NCI-H1436 treated with DMSO at 0.1 percent for 48 hours (cell line): Measurements from ENCODE around the gene TPM2.

Source experiments
- DNase-seq: peaks from one replicate; lab custom pipeline; 2025; lab: John Stamatoyannopoulos, UW

TPM2 gene

DNA sequence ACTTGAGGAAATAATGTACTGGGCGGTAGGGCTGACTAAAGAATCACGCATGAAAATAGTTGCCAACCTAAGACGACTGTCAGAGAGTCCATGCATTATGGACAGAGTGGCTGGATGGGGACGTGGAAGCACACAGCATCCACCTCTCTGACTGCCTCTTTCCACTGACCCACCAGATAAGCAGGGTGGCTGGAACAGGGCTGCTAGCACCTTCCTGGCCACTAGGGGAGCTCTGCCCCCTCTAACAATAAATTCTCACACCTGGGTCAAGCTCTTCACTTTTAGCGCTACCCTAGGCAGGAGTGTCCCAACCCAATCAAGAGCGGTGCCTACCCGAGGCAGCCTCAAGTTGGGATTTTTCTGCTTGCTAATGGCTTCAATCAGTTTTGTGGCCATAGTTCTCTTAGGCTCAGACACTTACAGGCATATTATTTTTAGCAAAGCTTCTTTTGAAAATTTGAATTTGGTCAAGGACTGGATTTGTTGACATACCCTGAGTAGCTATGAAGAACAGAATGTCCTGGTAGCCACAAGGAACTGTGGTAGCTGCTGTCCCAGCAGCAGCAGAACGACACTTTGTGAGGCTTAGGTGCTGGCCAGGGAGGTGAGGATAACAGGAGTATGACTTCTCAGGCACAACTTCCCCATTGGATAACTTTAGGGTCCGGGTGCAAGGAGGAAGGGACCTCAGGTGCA is 6.9 kb upstream of the TPM2 start:
- DNase-seq = no peak

DNA sequence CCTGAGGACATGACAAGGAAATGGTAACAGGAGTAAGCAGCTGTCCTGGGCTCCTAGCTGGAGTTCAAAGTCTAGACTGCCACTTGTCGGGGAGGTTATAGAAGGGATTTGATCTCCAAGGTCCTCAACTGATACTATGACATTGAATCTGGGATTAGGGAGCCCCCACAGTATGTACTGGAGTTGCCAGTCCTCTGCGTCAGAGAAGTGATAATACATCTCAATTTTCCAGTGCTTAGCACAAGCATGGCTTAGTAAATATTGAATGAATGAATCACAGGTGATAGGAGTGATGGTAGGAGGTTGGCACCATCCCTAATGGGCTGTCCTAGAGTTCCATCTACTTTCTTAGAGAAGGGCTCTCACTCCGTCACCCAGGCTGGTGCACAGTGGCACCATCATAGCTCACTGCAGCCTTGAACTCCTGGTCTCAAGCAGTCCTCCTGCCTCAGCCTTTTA is 6.2 kb upstream of the TPM2 start:
- DNase-seq = no peak

DNA sequence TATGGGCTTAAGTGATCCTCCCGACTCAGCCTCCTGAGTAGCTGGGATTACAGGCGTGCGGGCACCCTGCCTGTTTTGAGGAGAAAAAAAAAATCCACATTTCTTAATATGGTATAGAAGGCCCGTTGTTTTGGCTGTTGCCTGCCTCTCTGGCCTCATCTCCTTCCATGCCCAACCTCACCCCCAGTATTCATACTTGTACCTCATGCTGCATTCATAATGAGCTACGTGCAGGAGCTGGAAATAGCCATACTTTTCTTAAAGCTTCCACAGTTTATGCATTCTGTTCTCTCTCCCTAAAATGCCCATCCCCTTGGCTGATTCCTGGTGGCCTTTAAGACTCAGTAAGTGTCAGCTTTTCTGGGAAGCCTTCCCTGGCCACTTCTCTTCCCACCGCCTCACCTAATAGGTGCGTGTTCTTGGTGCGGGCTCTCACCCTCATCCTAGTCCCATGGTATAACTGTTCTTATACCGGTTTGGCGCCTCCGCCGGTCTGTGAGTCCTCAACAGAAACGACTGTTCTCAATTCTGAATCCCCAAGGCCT is 2.1 kb upstream of the TPM2 start:
- DNase-seq = no peak

DNA sequence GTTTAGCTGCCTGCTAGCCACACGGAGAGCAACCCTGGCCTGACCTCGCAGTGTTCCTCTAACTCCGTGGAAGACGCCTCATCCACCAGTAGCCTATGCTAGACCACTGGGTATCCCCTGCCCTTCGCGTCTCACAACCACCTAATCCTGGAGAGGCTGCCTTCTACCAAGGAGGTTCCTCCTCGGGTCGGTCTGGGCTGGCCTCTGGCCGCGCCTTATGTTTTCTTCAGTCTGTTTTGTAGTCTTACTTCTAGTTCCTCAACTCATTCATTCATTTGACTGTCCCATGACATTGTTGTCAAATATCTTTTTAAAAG is 1.6 kb upstream of the TPM2 start:
- DNase-seq = no peak

DNA sequence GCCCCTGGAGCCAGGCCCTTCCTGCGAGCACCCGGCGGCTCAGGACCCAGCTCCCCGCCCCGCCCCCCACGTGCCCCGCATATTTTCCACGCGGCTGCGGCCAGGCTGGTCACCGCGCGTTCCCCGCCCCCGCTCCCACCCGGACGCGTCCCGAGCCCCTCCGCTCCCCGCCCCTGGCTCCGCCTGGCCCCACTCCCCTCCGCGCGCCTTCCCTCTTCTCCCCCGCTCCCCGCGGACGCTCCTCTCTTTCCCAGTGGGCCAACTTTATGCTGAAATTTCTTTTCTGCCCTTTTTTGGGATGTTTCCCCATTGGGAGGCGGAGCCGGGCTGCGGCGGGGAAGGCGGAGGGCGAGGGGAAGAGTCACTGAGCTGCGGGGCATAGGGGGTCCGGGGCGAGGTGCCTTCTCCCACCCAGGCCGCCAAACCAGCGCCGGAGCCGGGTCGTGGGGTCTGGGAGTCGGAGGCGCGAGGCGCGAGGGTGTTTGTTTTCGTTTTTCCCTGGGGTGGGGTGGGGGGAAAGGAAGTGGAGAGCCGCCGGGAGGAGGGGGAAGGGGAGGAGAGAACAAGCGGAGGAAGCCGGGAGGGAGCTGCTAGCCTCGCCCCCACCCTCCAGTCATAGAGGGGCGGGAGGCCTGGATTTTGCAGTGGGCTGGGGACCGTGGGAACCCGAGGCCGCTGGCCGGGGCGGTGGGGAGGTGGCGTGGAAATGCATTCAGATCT is 1.0 kb upstream of the TPM2 start:
- no peak for DNase-seq

DNA sequence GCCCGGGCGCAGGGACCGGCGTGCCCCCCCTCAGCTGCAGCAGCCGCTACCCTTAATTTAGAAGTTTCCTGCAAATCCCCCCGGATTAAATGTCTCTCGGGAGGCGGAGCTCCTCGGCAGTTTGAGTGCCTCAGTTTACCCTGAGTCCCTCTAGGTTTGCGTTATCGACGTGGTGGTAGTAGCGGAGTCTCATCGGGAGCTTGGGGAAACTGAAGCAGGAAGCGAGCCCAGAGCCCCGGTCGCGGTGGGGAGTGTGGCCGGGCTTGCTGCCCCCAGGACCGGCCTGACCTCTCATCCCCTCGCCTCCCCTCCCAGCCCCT is 529 bp upstream of the TPM2 start:
- no peak for DNase-seq

DNA sequence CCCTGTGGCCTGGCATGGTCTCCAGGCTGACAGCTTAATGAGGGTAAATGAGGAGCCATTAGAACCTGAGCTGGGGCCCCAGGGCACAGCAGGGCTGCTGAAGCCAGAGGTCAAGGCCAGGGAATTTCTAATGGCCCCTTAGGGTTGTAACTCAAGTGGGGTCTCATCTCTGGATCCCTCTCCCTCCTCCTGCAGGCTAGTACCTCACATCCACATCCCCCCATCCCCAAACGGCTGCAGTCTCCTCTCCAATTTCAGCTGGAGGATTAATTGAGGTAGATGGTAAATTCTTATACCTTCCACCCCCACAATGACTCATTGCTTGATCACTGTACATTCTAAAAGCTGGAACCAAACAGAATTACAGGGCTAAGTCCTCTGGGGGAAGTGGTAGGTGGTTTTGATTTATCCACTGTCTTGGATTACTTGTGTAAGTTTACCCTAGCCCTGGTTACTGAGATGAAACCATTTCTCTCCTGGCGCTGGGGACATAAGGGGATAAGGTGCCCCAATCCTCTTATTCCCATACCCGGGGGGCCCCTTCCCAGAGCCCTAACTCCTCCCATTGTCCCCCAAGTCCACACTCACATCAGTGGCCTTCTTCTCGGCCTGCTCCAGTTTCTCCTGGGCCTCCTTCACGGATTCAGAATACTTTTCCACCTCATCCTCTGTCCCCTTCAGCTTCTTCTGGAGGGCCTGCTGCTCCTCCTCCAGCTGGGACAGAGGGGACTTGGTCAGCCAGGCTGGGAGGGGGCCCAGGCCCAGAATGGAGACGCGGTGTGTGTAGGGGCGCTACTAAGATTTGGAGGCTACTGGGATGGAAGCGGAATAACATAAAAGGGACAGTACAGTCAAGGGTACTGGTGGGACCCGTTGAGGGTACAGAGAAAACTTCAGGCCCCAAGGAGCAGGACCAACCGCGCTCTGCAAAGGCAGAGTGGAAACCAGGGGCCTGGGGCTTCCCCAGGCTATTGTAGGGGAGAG is 875 bp downstream of the TPM2 start:
- no peak for DNase-seq

DNA sequence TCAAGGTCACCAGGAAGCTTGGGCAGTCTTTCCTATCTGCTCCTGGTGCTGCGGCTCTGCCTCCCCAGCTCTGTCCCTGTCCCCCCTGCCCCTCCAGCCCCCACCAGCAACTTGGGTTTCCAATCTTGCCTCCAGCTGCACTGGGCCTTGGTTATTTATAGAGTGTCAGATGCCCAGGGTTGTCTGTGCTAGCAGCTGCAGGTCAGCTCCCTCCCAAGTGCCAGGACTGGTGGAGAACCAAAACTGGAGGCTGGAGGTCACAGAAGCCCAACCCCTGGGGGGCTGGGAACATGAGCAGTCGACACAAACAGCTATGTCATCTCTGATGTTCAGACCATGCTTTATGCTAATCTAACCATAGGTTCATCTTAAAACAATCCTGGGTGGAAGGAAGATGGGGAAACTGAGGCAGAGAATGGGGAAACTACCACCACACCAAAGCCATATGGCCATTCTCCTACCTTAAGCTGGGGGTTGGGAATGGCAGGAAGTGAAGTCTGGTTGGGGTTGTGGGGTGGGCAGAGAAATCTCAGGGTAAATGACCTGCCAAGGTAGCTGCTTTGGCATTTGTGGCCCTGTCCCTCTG is 1.7 kb downstream of the TPM2 start:
- DNase-seq = no peak

DNA sequence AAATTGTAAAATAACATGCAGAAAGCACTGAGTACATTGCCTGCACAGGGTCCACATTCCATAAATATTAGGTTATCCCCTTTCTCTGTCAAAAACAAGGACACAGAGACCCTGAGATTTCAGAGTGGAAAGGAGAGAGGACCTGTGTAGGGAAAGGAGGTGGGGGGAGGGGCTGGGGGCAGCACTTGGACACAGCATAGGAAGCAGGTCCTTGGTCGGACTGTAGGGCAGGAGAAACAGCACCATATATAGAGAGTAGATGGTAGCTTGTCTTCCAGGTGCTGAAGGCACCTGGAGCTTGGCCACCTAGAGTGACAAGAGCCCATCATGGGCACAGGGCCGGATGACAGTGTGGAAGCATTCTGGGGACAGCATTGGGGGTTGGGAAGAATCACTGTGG is 2.4 kb downstream of the TPM2 start:
- DNase-seq = no peak

DNA sequence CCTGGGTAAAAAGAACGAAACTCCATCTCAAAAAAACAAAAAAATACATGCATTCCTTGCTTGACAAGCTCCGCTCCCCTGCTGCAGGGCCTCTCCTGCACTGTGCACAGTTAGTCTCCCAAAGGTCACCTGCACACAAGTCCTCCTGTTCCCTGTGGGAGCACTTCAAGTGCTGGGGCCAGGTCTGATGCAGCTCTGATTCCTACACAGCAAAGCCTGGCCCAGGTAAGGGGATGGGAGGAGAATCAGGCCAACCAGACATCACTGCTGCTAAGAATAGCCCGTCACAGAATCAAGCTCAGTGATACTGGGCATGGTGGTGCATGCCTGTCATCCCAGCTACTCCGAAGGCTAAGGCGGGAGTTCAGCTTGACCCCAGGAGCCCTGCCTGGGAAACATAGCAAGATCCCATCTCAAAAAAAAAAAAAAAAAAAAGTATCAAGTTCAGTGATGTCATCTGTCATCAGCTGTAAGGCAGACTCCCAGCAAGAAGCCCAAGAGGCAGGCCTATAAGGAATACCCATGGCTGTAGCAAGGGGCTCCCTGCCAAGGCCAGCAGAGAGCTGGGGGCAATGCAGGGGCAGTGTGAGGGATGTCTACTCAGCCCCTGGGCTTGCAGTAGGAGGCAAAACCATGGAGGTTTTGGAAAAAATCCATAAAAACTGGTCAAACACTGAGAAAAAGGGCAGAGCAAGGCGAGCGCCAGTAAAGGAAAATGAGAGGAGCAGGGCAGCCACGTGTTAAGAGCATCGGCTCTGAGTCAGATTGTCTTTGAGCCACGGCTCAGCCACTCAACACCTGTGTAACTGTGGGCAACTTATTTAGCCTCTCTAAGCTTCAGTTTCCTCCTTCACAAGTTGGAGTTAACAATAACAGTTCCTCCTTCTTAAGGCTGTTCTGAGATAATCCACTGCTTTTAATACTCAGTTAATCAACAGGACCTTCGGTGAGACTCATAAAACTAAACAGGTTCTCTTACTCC is 3.2 kb downstream of the TPM2 start:
- no peak for DNase-seq

DNA sequence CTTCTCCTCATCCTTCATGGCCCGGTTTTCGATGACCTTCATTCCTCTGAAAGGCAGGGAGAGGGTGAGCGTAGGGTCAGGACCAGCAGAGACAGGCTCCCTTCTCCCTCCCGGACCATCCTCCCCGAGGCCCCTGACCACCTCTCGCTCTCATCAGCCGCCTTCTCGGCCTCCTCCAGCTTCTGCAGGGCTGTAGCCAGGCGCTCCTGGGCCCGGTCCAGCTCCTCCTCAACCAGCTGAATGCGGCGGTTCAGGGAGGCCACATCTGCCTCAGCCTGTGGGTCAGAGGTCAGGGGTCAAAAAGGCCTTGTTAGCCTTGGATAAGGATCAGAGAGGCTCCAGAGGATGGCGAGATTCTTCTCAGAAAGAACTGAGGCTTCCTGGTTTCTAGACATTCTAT is 4.2 kb downstream of the TPM2 start:
- no peak for DNase-seq

DNA sequence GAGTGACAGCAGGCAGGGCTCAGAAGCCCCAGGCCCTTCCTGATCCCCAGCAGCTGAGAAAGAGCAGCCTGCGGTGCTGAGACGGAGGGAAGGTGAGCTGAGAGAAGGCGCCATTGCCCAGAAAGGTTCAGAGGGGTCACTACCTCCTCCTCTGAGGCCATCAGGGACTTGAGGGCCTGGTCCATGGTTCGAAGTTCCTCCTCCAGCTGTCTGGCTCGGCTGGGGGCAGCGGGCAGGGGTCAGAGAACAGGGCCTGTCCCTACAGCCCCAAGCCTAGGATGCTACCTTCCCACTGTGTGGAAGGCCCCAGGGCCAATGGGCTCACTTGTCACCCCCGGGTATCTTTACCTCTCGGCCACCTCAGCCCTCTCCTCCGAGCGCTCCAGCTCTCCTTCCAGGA is 4.8 kb downstream of the TPM2 start:
- DNase-seq = no peak

DNA sequence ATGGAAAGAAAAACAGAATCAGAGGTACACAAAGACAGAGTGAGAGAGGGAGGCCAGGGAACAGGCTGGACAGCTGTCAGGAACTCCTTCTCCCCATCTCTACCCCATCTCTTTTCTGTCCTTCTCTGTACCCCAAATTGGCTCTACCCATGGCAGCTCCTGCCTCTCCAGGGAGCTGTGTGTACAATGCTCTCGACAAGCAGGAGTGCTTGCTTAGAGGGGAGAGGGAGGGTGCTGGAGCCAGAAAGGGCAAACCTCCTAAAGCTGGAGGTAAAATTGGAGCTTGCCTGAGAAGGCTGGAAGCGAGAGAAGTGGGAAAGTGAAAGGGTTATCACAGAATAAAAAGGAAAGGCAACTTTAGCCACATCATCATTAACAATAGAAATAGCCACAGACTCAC is 6.4 kb downstream of the TPM2 start:
- DNase-seq = no peak

DNA sequence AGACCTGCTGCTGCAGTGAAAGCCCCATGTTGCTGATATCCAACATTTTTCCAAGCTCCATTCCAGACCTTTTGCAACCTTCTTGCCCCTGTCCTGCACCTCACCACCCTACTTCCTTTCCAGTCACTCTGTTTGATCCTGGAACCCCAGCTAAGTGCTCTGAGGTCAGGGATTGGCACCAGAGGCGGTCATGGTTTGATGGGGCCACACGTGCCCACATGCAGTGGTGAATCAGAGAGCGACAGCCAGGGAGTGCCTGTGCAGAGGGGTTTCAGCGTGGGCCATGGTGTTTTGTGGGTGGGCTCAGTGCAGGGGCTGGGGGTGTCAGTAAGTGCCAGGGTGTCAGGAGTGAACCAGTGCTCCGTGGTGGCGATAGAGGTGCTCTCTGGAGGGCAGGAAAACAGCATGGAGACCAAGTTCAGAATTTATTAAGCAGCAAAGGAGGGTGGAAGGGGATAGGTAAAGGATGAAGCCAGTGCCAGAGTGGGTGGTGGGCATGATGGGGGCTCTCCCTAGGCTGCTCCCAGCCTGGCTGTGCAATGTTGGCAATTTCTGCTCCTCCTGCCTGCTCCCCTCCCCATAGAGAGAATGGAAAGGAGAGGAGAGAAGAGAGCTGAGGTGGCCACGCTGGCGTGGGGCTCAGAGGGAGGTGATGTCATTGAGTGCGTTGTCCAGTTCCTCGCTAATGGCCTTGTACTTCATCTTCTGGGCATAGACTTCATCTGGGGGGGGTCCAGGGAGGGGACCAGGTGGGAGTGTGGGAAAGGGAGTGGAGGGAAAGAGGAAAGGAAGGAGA is 7.0 kb downstream of the TPM2 start:
- DNase-seq = no peak

DNA sequence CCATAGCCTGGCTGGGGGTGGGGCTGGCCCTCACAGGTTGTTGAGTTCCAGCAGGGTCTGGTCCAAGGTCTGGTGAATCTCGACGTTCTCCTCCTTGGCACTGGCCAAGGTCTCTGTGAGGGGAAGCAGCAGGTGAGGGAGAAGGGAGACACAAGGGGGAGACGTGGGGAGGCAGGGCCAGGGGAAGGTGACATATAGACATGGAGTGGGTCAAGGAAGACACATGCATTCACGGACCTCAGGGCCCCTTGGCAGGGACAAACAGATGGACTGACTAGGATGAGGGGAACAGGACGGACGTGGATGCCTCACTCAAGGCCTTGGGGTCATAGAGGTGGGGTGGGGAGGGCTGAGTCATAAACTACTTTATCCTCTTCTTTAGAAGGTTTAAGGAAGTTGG is 7.7 kb downstream of the TPM2 start:
- DNase-seq = no peak

DNA sequence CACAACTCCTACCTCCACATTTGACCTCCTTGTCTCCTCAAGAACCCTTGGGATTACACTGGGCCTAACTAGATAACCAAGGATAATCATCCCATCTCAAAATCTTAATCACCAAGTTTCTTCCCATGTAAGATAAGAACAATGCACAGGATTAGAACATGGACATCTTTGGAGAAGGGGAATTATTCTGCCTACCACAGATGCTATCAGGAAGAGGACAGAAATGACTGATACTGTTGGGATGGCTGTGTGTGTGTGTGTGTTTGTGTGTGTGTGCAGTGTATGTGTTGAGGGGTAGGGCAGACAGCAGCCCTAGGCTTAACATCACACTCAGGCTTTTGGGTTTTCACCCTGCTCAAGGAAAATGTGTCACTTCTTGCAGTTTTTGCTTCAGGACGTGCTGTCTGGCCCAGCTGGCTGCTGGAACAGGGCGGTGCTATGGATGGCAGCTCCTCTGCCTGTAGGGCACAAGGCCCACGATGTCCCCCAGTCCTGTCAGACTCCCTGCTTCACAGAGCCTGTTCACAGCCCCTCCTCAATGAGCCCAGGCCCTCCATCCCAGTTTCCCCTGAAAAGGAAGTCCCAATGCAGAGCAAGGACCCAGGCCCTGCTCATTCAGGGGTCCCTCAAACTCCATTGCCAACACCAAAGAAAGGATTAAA is 8.3 kb downstream of the TPM2 start:
- DNase-seq = no peak

DNA sequence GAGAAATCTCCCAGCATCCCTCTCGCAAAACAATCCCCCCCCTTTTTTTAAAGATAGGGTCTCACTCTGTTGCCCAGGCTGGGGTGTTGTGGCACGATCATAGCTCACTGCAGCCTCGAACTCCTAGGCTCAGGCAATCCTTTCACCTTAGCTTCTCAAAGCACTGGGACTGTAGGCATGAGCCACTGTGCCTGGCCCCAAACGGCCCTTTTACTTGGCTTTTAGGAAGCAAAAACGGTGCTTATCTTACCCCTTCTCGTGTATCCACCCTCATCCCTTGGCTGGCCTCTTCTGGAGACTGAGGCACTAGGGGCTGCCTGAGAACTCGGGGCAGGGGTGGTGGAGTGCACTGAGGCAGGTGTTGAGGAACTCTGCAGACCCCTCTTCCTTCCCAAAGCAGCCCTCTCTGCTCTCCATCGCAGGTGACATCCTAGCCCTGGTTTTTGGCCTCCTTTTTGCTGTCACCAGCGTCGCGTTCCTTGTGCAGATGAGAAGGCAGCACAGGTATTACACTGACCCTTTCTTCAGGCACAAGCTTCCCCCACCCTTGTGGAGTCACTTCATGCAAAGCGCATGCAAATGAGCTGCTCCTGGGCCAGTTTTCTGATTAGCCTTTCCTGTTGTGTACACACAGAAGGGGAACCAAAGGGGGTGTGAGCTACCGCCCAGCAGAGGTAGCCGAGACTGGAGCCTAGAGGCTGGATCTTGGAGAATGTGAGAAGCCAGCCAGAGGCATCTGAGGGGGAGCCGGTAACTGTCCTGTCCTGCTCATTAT is 9.2 kb downstream of the TPM2 start:
- no peak for DNase-seq

DNA sequence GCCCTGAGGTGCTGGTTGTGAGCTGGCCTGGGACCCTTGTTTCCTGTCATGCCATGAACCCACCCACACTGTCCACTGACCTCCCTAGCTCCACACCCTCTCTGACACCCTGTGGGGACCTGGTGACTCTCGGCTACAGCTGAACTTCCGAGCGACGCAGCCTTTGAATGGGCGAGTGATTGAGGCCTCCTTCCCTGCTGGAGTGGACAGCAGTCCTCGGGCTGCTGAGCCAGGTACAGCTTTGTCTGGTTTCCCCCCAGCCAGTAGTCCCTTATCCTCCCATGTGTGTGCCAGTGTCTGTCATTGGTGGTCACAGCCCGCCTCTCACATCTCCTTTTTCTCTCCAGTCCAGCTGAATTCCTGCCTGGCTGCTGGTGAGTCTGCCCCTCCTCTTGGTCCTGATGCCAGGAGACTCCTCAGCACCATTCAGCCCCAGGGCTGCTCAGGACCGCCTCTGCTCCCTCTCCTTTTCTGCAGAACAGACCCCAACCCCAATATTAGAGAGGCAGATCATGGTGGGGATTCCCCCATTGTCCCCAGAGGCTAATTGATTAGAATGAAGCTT is 9.9 kb downstream of the TPM2 start:
- DNase-seq = no peak

DNA sequence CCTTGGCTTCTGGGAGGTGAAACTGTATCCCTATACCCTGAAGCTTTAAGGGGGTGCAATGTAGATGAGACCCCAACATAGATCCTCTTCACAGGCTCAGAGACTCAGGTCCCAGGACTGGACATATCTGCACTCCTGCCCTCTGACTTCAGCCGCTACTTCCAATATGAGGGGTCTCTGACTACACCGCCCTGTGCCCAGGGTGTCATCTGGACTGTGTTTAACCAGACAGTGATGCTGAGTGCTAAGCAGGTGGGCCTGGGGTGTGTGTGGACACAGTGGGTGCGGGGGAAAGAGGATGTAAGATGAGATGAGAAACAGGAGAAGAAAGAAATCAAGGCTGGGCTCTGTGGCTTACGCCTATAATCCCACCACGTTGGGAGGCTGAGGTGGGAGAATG is 10.6 kb downstream of the TPM2 start:
- DNase-seq = no peak
